Stimulated activated effector memory CD8-positive, alpha-beta T cell treated with anti-CD3 and anti-CD28 coated beads, Interleukin-12 subunit alpha, Interleukin-12 subunit beta, amount 100 ng/mL, for 72 hours (primary cell): ENCODE measurements around the gene DCAF11.

Source experiments
- ATAC-seq: fragments of 150-1000 bp; cut with Tn5 transposase; 2 replicates; pipeline ENCODE4 v1.10.0; 2021
- DNase-seq, 2 donors: peaks; one replicate each; pipeline ENCODE4 v3.0.0; 2021 to 2022; ENCODE audit warnings: low spot score in 2 of 2
- H3K27ac Mint-ChIP-seq: one replicate; pipeline ENCODE4 v1.8.0; 2022; ENCODE audit warnings: mild to moderate bottlenecking, mixed read lengths
- H3K36me3 Mint-ChIP-seq: one replicate; pipeline ENCODE4 v1.8.0; 2022; ENCODE audit warnings: mild to moderate bottlenecking, mixed read lengths
- H3K4me1 Mint-ChIP-seq: one replicate; pipeline ENCODE4 v1.8.0; 2022; ENCODE audit warnings: mixed read lengths
- H3K4me3 Mint-ChIP-seq: one replicate; pipeline ENCODE4 v1.8.0; 2022; ENCODE audit warnings: mild to moderate bottlenecking, mixed read lengths
- H3K9me3 Mint-ChIP-seq: one replicate; pipeline ENCODE4 v1.8.0; 2022; ENCODE audit warnings: mixed read lengths

DCAF11 gene

DNA sequence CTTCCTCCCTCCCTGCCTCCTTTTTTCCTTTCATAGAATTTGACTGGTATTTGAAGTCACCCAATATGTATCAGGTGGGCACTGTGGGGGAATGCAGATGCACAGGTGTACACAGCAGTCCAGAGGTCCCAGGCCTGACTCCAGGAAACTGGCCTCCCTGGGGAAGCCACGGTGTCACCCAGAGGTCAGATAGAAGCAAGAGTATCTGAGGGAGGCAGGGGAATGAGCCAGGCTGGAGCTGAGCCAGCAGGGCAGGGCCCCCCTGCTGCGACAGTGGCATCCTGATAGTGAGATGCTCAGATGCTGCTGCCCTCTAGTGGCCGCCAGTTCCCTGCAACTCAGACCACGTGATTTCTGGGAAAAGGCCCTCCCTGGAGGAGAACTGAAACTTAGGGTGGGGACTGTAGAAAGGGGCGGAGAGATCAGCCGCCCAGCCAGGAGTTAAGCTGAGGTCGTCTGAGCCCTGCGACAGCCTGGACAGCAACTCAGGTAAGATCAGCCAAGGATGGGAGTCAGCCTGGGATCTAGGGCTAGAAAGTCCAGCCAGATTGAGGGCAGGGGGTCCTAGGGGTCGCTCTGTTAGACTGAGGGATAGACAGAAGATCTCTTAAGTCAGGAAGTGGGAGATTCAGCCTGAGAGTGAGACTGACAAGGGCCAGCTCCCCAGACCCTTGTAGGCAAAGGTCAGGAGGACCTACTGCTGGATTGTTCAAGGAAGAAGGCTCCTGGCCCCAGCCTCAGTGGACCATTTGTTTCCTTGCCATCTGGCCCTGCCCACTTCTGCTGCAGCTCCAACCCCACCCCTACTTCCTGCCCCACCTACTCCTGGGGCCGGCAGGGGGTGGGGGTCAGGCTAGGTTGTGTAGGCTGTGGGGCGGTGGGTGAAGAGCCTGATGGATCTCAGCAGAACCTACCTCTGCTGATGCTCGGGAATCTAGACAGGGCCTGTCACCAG lies 46.5 kb downstream of the DCAF11 start, which contains the start of gene IRF9:
Gene IRF9 (plus strand): TSS at position 416 of the 955 bp plus-strand sequence. CDS start 880 bp downstream, outside the sequence.
- ATAC-seq (peak; percentile 91), DNase-seq (peak; percentile 99 to 100)
- H3K27ac Mint-ChIP-seq: peak within 1 kb of the TSS; percentile 99
- no peaks in the 10 kb centered on the region for H3K9me3 Mint-ChIP-seq
- peak within 1 kb of the TSS; percentile 94 for H3K4me3 Mint-ChIP-seq
- H3K36me3 Mint-ChIP-seq: peaks cover 100% of the 10 kb centered on the region
- peaks cover 61% of the 10 kb centered on the region for H3K4me1 Mint-ChIP-seq

GRCh38 chr14:24162093-24162492 lies 47.5 kb downstream of the DCAF11 start:
- Mint-ChIP-seq H3K36me3 (peaks cover 100% of the 10 kb centered on the region), H3K27ac (peak overlapping the region; percentile 99)
- ATAC-seq: no peak

DNA sequence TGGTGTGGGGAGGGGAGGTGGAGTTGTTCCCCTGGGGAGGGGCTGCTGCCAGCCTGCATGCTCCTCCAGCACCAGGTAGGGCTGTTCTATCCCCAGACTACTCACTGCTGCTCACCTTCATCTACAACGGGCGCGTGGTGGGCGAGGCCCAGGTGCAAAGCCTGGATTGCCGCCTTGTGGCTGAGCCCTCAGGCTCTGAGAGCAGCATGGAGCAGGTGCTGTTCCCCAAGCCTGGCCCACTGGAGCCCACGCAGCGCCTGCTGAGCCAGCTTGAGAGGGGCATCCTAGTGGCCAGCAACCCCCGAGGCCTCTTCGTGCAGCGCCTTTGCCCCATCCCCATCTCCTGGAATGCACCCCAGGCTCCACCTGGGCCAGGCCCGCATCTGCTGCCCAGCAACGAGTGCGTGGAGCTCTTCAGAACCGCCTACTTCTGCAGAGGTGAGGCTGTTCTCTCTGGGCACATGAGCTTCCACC lies 50.0 kb downstream of the DCAF11 start:
- peak overlapping the region; percentile 17 for H3K4me3 Mint-ChIP-seq
- H3K36me3 Mint-ChIP-seq: peaks cover 100% of the 10 kb centered on the region
- H3K4me1 Mint-ChIP-seq: peaks cover 82% of the 10 kb centered on the region
- peak overlapping the region; percentile 99 for H3K27ac Mint-ChIP-seq
- no peaks in the 10 kb centered on the region for H3K9me3 Mint-ChIP-seq
- DNase-seq (no peak), ATAC-seq (no peak)

More at GRCh38 chr14:24162093-24162492, 47.5 kb downstream of the DCAF11 start:
- no peak for DNase-seq
- Mint-ChIP-seq H3K9me3 (no peaks in the 10 kb centered on the region), H3K4me3 (peak overlapping the region; percentile 94), H3K4me1 (peaks cover 70% of the 10 kb centered on the region)

GRCh38 chr14:24165785-24166184 lies 51.2 kb downstream of the DCAF11 start:
- peaks cover 72% of the 10 kb centered on the region for H3K4me1 Mint-ChIP-seq
- ATAC-seq (no peak), DNase-seq (no peak)
- peaks cover 100% of the 10 kb centered on the region for H3K36me3 Mint-ChIP-seq
- H3K4me3 Mint-ChIP-seq: no peak overlapping the region
- no peaks in the 10 kb centered on the region for H3K9me3 Mint-ChIP-seq
- peak overlapping the region; percentile 99 for H3K27ac Mint-ChIP-seq

DNA sequence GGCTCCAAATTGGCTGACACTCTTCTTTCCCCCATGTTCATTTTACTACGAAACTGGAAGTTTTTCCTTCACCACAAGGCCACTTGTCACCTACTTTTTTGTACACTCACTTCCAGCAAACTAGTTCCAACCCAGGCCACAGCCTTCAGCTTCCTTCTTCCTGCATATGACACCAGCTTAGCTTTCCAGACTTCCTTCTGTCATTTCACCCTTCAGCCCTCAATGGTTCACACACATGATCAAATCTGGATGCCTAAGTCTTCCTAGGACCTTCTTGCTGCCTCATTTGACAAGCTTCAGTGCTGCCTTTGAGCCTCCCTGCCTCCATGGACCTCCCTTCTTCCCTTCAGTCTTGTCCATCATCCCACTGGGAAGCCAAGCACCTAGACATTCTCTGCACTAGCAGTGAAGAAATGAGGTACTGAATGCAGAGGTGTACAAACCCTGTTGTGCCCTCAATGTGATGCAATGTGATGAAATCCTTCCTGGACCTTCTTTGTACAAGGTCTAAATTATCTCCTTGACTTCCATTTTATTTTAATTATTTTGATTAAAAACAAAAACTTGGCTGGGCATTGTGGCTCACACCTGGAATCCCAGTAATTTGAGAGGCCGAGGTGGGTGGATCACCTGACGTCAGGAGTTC lies 53.0 kb downstream of the DCAF11 start:
- ATAC-seq: no peak
- H3K4me3 Mint-ChIP-seq: no peak overlapping the region
- H3K27ac Mint-ChIP-seq: peak overlapping the region; percentile 6
- H3K9me3 Mint-ChIP-seq: no peaks in the 10 kb centered on the region
- H3K36me3 Mint-ChIP-seq: peaks cover 92% of the 10 kb centered on the region
- H3K4me1 Mint-ChIP-seq: peaks cover 71% of the 10 kb centered on the region
- no peak for DNase-seq

DNA sequence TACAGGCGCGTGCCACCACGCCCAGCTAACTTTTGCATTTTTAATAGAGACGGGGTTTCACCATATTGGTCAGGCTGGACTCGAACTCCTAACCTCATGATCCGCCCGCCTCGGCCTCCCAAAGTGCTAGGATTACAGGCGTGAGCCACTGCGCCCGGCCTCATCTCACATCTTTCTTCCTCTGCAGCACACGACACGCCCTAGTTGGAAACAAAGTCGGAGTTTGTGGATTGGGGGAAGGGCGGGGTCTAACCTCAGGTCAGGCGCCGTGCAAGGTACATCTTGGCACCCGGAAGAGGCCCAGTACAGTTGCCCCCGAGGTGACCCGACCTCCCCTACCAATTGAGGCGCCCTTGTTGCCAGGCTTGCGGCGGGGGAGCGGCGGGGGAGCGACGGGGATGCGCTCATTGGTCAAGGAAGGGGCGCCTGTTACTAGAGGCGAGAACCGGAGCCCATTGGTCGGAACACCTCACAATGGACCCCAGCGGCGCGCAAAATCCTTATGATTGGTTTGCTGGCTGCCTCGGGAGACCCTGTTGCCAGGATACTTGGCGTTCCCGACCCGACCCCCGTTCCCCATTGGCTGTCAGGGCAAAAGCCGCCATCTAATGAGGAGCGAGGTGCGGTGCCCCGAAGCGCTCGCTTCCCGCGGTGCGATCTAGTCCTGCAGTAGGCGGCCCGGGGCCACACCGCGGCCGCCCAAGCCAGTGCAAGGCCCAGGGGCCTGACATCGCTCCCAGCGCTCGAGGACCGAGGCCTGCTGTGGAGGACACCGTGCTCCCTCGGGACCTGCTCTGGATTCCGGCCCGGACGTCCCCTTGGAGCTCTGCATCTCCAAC lies 57.1 kb downstream of the DCAF11 start, which contains the start of gene REC8:
Gene REC8 (plus strand): TSS at position 659 of the 839 bp plus-strand sequence. CDS start 473 bp downstream, outside the sequence.
- ATAC-seq (peak; percentile 87), DNase-seq (peak; percentile 43 to 89)
- no peaks in the 10 kb centered on the region for H3K9me3 Mint-ChIP-seq
- H3K4me3 Mint-ChIP-seq: peak within 1 kb of the TSS; percentile 84
- peak within 1 kb of the TSS; percentile 86 for H3K27ac Mint-ChIP-seq
- peaks cover 91% of the 10 kb centered on the region for H3K36me3 Mint-ChIP-seq
- H3K4me1 Mint-ChIP-seq: peaks cover 52% of the 10 kb centered on the region

- Mint-ChIP-seq H3K9me3 (no peaks in the 10 kb centered on the region), H3K4me3 (peak overlapping the region; percentile 84), H3K4me1 (peaks cover 47% of the 10 kb centered on the region), H3K36me3 (peaks cover 91% of the 10 kb centered on the region), H3K27ac (peak overlapping the region; percentile 86)
- ATAC-seq: no peak
- no peak for DNase-seq
These were observed 57.8 kb downstream of the DCAF11 start for GRCh38 chr14:24172261-24172860.

GRCh38 chr14:24172871-24173281 lies 58.3 kb downstream of the DCAF11 start:
- Mint-ChIP-seq H3K9me3 (no peaks in the 10 kb centered on the region), H3K4me1 (peaks cover 42% of the 10 kb centered on the region), H3K4me3 (peak overlapping the region; percentile 84), H3K36me3 (peaks cover 91% of the 10 kb centered on the region), H3K27ac (peak overlapping the region; percentile 64)
- ATAC-seq (no peak), DNase-seq (no peak)
